GM18508 (cell line): ENCODE measurements around the gene CES1.
"Not testable (repeated sequence)": the region's sequence is repeated elsewhere in the genome, so short reads cannot be mapped to it uniquely, and the experiment has no call there.

Experiments
- ATAC-seq: cut with Tn5 transposase; IDR thresholded peaks from one replicate; pipeline ENCODE4 v1.9.1; 2021; ENCODE audit warnings: moderate number of reproducible peaks; ENCODE audit not compliant: insufficient read depth, unreplicated experiment

Gene CES1

GRCh38 chr16:55834049-55834448 is 1.2 kb upstream of the CES1 start:
- ATAC-seq: peak; percentile 86

GRCh38 chr16:55832425-55832772 is 497 bp downstream of the CES1 start:
- ATAC-seq: no peak

GRCh38 chr16:55830658-55831294 is 2.1 kb downstream of the CES1 start:
- no peak for ATAC-seq

GRCh38 chr16:55829232-55829631 is 3.7 kb downstream of the CES1 start:
- not testable (repeated sequence) for ATAC-seq

GRCh38 chr16:55828680-55829079 is 4.2 kb downstream of the CES1 start:
- no peak for ATAC-seq

GRCh38 chr16:55825115-55825728 is 7.7 kb downstream of the CES1 start:
- ATAC-seq: no peak

GRCh38 chr16:55824473-55825000 is 8.4 kb downstream of the CES1 start:
- no peak for ATAC-seq

- ATAC-seq: no peak
Observed at GRCh38 chr16:55822280-55822810, 10.6 kb downstream of the CES1 start.

GRCh38 chr16:55821210-55821609 is 11.7 kb downstream of the CES1 start:
- ATAC-seq: no peak

- ATAC-seq: no peak
Observed at GRCh38 chr16:55820615-55821014, 12.3 kb downstream of the CES1 start.

- ATAC-seq: no peak
Observed at GRCh38 chr16:55817236-55817912, 15.5 kb downstream of the CES1 start.

GRCh38 chr16:55816222-55816621 is 16.7 kb downstream of the CES1 start:
- ATAC-seq: not testable (repeated sequence)

- ATAC-seq: no peak
Observed at GRCh38 chr16:55815320-55815719, 17.6 kb downstream of the CES1 start.

- not testable (repeated sequence) for ATAC-seq
Observed at GRCh38 chr16:55814174-55814573, 18.7 kb downstream of the CES1 start.

- not testable (repeated sequence) for ATAC-seq
Observed at GRCh38 chr16:55813730-55814129, 19.2 kb downstream of the CES1 start.

- ATAC-seq: no peak
Observed at GRCh38 chr16:55812951-55813350, 19.9 kb downstream of the CES1 start.

GRCh38 chr16:55811811-55812210 is 21.1 kb downstream of the CES1 start:
- no peak for ATAC-seq

- ATAC-seq: no peak
Observed at GRCh38 chr16:55810451-55810961, 22.4 kb downstream of the CES1 start.

GRCh38 chr16:55809851-55810250 is 23.0 kb downstream of the CES1 start:
- no peak for ATAC-seq

GRCh38 chr16:55809386-55809785 is 23.5 kb downstream of the CES1 start:
- no peak for ATAC-seq

- ATAC-seq: not testable (repeated sequence)
Observed at GRCh38 chr16:55808286-55808685, 24.6 kb downstream of the CES1 start.
